ENCODE measurements around the gene PTGIS.
"Not testable (repeated sequence)": the region's sequence is repeated elsewhere in the genome, so short reads cannot be mapped to it uniquely, and the experiment has no call there.

Gene PTGIS

GRCh38 chr20:49567421-49568277 lies at the start of gene PTGIS:
PTGIS (minus strand) TSS chr20:49568137; CDS start chr20:49568116, 21 bp downstream.
- DNase-seq: no peak

- not testable (repeated sequence) for DNase-seq
Measured at GRCh38 chr20:49617394-49617793, 49.5 kb upstream of the PTGIS start.

GRCh38 chr20:49616154-49617007 lies 48.4 kb upstream of the PTGIS start:
- no peak for DNase-seq

- peak; percentile 43 for DNase-seq
Measured at GRCh38 chr20:49615401-49616153, 47.6 kb upstream of the PTGIS start.

- not testable (repeated sequence) for DNase-seq
Measured at GRCh38 chr20:49615051-49615400, 47.1 kb upstream of the PTGIS start.

- no peak for DNase-seq
Measured at GRCh38 chr20:49614338-49615050, 46.6 kb upstream of the PTGIS start.

- DNase-seq: no peak
Measured at GRCh38 chr20:49612127-49612738, 44.3 kb upstream of the PTGIS start.

GRCh38 chr20:49611539-49612126 lies 43.7 kb upstream of the PTGIS start:
- not testable (repeated sequence) for DNase-seq

- peak; percentile 85 for DNase-seq
Measured at GRCh38 chr20:49610691-49611538, 43.0 kb upstream of the PTGIS start.

GRCh38 chr20:49608752-49609670 lies 41.1 kb upstream of the PTGIS start:
- DNase-seq: peak; percentile 77

GRCh38 chr20:49607568-49607967 lies 39.6 kb upstream of the PTGIS start:
- no peak for DNase-seq

- peak; percentile 44 for DNase-seq
Measured at GRCh38 chr20:49603209-49603627, 35.3 kb upstream of the PTGIS start.

- DNase-seq: no peak
Measured at GRCh38 chr20:49602345-49603208, 34.6 kb upstream of the PTGIS start.

- no peak for DNase-seq
Measured at GRCh38 chr20:49601153-49601924, 33.4 kb upstream of the PTGIS start.

GRCh38 chr20:49599746-49600113 lies 31.8 kb upstream of the PTGIS start:
- no peak for DNase-seq

- no peak for DNase-seq
Measured at GRCh38 chr20:49597825-49598395, 30.0 kb upstream of the PTGIS start.
